A549 treated with DMSO at 1 μM for 4 hours (cell line): ENCODE measurements around the gene AQP11. TPM values are rescaled to one million over a fixed set of nuclear protein-coding genes. Genes with fewer than 3 reads are reported as not detected.

Experiments used
- total RNA-seq: library from RNA; stranded (reverse); fragments of 200-300 nt; extraction: Qiagen RNA extraction; gene quantifications from 5 replicates; pipeline ENCODE4 v1.2.3, GENCODE V29; 2022; ENCODE audit warnings: low read depth

AQP11 gene, protein sequence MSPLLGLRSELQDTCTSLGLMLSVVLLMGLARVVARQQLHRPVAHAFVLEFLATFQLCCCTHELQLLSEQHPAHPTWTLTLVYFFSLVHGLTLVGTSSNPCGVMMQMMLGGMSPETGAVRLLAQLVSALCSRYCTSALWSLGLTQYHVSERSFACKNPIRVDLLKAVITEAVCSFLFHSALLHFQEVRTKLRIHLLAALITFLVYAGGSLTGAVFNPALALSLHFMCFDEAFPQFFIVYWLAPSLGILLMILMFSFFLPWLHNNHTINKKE
- 1.7 to 2.7 TPM (median 2.4 TPM) in 5 replicates for total RNA-seq

DNA sequence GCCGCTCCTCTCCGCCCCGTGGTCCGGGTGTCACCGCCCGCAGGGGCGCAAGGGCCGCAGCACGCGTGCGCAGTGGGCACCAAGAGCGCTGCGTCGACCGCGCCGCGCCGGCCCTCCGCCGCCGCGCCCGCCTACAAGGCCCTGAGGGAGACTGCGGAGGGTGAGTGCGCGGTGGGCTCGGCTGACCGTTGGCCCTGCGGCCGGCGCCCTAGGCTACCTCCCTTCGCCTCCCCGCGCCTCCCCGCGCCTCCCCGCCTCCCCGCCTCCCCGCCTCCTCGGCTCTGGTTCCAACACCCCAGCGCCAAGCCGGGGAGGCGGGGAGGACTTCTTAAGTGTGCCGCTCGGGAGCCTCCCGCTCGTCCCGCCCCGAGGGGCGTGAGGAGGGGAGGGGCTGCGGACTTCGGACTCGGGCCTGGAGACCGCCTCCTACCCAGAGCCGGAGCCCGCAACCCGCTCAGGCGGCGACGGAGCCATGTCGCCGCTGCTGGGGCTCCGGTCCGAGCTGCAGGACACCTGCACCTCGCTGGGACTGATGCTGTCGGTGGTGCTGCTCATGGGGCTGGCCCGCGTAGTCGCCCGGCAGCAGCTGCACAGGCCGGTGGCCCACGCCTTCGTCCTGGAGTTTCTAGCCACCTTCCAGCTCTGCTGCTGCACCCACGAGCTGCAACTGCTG lies at the start of gene AQP11:
Gene AQP11 (plus strand): TSS at position 433 of the 673 bp plus-strand sequence. CDS start 40 bp downstream, at position 473.

DNA sequence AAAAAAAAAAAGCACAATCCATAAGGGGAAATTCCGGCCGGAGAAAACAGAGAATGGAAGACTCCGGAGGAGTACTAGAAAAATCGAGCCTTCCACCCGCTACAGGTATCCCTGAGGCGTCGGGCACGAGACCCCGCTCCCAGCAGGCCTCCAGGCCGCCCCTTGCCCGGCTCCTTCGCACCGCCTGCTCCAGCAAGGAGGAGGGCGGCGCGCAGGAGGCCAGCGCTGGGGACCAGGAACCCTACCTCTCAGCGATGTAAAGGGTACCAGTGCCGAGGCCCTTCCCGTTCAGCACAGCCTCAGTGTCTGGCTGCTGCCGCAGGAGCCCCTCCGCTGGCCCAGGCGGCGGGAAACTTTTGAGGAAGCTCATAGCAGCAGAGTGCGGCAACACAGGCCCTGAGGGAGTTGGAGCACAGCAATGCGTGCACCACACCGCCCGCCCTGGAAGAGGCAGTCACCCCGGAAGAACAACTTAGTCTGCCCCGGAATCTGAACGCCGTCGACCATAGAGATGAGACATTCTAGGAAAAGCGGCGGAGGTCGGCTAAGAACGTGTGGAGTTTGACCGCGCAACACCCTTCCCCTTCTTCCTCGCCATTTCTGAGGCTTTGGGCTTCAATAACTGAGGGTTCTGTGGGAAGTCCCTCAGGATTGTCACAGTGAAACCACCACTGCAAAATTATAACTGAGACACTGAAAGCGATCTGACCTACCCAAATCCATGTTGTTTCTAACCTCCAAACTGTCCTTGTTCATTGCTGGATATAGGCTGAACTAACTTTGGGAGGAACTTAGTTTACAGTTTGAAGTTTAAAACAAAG lies 47.8 kb downstream of the AQP11 start, which contains the start of gene CLNS1A:
Gene CLNS1A (minus strand): TSS at position 450 of the 821 bp plus-strand sequence. CDS start 80 bp downstream, at position 370.

Other genes with a start within 250 kb of the AQP11 start
- 20.1 to 26.8 TPM (median 24.4 TPM) in 5 replicates for gene PAK1, start 115.9 kb upstream of the AQP11 start, total RNA-seq
- gene CLNS1A, start 47.8 kb downstream of the AQP11 start, total RNA-seq = 151 to 186 TPM (median 166 TPM) in 5 replicates
- 13.9 to 25.1 TPM (median 18.0 TPM) in 5 replicates for gene RSF1, start 230.8 kb downstream of the AQP11 start, total RNA-seq
- gene AAMDC, start 231.2 kb downstream of the AQP11 start, total RNA-seq = 23.5 to 30.4 TPM (median 26.3 TPM) in 5 replicates